Activated CD4-positive, alpha-beta T cell treated with anti-CD3 and anti-CD28 coated beads, Interleukin-2, amount 10 ng/mL, durations not matched to agents 7 days and 5 days (primary cell): Measurements from ENCODE around the gene RAC2. TPM values are rescaled to one million over a fixed set of nuclear protein-coding genes. Genes with fewer than 3 reads are reported as not detected.
A peak's percentile ranks its signal among the peaks of the same experiment; 100 is the strongest.

Experiments
- CTCF ChIA-PET: fragments of 350-600 bp; sonication (Branson Sonifier 250); formaldehyde crosslinking; loops from one replicate; lab custom pipeline; 2021; ENCODE audit warnings: antibody characterized with exemption; lab: Charles Lee
- POLR2A ChIA-PET: fragments of 350-600 bp; sonication (Branson Sonifier 250); formaldehyde crosslinking; loops from one replicate; lab custom pipeline; 2021; ENCODE audit warnings: antibody characterized with exemption; lab: Charles Lee
- DNase-seq: peaks from one replicate; pipeline ENCODE4 v3.0.0-alpha.2; 2020
- H3K27ac Mint-ChIP-seq: one replicate; pipeline ENCODE4 v1.8.0; 2021; ENCODE audit warnings: mild to moderate bottlenecking, moderate library complexity, mixed read lengths
- H3K27me3 Mint-ChIP-seq: one replicate; pipeline ENCODE4 v1.8.0; 2021; ENCODE audit warnings: mixed read lengths
- H3K36me3 Mint-ChIP-seq: one replicate; pipeline ENCODE4 v1.8.0; 2021; ENCODE audit warnings: low read depth, mixed read lengths
- H3K4me1 Mint-ChIP-seq: one replicate; pipeline ENCODE4 v1.8.0; 2021; ENCODE audit warnings: mixed read lengths
- H3K4me3 Mint-ChIP-seq: one replicate; pipeline ENCODE4 v1.8.0; 2021; ENCODE audit warnings: mild to moderate bottlenecking, moderate library complexity, mixed read lengths
- H3K9me3 Mint-ChIP-seq: one replicate; pipeline ENCODE4 v1.8.0; 2021; ENCODE audit warnings: mixed read lengths
- total RNA-seq, 2 experiments: library from RNA; stranded (reverse); gene quantifications; one replicate each; pipeline ENCODE4 v1.2.3, GENCODE V29; 2021

Gene RAC2
- total RNA-seq, 2 experiments from 2014 or later: 1,015 to 1,117 TPM

DNA sequence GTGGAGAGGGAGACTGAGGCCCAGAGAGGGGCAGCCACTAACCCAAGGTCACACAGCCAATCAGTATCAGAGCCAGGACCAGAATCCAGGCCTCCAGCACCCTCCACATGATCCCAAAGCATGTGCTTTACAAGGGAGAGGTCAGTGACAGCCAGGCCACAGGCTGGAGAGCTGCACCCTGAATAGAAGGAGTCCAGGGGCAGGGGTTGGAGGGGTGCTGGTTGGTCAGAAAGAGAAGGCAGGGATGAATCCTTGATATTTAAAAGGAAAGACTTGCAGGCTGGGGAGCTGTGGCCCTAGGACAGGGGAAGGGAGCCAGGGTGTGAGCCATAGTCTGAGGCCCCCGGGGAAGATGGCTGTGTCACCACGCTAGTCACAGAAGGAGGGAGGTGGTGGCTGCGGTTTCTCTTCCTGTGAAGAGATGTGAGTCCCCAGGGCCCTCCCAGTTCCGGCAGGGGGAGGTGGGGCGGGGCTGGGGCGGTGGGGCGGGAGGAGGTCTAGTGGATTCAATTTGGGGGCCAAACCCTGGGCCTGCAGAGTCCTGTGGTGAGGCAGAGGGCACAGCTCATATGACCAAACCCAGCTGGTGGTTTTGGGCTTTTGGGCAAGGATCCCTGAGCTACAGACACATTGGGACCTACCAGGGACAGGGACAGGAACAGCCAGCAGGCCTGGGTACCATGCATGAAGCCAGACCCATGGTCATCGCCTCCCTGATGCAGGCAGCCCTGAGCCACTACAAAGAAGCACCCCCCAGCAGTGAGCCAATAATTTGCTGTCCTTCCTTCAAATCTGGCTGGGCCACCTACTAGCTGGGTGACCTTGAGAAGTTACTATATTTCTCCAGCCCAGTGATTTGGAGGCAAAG, 14.0 kb downstream of the RAC2 start:
- Mint-ChIP-seq H3K27me3 (no peaks in the 10 kb centered on the region), H3K27ac (peak overlapping the region; percentile 100), H3K9me3 (no peaks in the 10 kb centered on the region), H3K36me3 (peaks cover 81% of the 10 kb centered on the region), H3K4me3 (peak overlapping the region; percentile 76), H3K4me1 (peaks cover 92% of the 10 kb centered on the region)
- DNase-seq: peak; percentile 95
- ChIA-PET CTCF (interaction anchor here (0.7 to 7.1 kb wide), 9 partner anchors 8 to 252 kb away, joined by 3 to 80 read pairs (median 4); partner anchors contain the start of gene RAC2), POLR2A (interaction anchor here (0.9 to 2.0 kb wide), 5 partner anchors 11 to 15 kb away, joined by 3 to 5 read pairs (median 4); partner anchors contain the start of gene RAC2)

DNA sequence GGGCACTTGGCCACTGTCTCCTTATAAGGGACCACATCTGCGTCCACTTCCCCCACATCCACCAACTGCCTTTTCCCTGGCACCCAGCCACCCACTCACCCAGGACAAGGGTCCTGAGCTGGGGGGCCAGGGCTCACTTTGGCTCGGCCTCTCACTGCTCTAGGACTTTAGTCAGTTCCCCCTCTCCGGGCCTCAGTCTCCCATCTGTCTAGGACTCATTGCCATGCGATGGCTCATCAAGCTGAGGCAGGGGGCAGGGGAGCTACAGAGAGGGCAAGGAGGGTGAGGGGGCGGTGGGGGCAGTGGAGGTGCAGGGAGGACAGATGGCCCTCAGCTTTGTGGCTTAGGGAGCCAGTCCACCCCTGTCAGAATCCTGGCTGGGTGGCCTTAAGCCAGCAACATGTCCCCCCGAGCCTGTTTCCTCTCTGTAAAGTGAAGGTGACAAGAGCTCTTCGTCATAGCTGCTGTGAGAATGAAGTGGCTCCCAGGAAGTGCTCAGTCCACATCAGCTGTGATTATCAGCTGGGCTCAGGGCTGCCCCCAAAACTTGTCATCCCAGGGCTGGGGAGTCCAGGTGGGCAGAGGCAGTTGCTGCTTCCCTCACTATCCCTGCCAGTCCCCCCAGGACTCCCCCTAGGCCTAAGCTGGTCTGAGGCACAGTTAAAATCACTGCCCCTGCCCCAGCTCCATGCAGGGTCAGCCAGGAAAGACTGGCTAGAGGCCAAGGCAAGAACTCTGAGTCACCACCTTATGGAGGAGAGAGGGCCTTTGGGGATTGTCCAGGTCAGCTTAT, 14.9 kb downstream of the RAC2 start:
- peak overlapping the region; percentile 100 for H3K27ac Mint-ChIP-seq
- peaks cover 2% of the 10 kb centered on the region for H3K9me3 Mint-ChIP-seq
- H3K27me3 Mint-ChIP-seq: no peaks in the 10 kb centered on the region
- peaks cover 81% of the 10 kb centered on the region for H3K36me3 Mint-ChIP-seq
- CTCF ChIA-PET: interaction anchor here (0.7 to 7.1 kb wide), 7 partner anchors 9 to 251 kb away, joined by 3 to 80 read pairs (median 9); partner anchors contain the start of gene RAC2
- peak overlapping the region; percentile 76 for H3K4me3 Mint-ChIP-seq
- peaks cover 92% of the 10 kb centered on the region for H3K4me1 Mint-ChIP-seq
- POLR2A ChIA-PET: interaction anchor here (1.1 kb wide), 2 partner anchors 13 to 15 kb away, joined by 4 to 5 read pairs; partner anchors contain the start of gene RAC2
- peak; percentile 51 for DNase-seq

DNA sequence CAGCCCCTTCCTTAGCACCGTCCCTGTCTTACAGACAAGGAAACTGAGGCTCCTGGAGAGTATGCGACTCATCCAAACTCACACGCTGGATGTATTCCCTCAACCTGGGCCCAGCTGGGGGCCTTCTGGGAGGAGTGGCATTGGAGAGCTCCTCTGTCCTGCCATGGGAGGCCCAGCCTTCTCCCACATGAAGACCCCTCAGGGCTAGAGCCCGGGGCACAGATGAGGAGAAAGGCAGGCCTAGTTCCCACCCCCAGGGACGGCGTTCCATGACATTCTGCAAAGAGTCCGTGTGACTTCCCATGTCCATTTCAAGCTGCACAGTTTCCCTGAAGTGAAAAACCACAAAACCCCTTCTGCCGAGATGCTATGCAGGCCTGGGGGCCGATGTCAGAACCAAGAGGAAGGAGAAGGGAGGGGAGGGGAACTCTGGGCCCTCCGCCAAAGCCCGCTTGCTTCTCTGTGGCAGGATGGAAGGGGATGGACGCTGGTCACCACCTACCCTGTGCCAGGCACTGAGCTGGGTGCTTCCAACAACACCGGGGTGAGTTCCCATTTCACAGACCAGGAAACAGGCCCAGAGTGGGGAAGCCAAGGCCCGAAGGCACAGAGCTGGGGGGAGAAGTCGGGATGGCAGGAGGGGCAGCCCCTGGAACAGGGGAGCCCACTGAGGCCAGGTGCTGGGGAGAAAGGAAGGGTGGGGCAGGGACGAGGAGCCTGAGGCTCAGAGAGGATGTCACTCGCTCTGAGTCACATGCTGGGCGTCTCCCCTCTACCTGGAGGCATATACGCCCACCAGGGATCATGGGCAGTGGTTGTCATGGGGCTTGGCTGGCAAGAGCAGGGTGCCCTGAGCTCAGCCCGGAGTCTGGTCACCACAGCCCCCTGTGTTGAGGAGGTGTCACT, 15.7 kb downstream of the RAC2 start:
- DNase-seq: peak; percentile 61

GRCh38 chr22:37226514-37226913, 17.6 kb downstream of the RAC2 start:
- peak overlapping the region; percentile 95 for H3K27ac Mint-ChIP-seq
- no peaks in the 10 kb centered on the region for H3K27me3 Mint-ChIP-seq
- DNase-seq: no peak
- peaks cover 92% of the 10 kb centered on the region for H3K4me1 Mint-ChIP-seq
- CTCF ChIA-PET: no interaction called here
- no peak overlapping the region for H3K4me3 Mint-ChIP-seq
- POLR2A ChIA-PET: no interaction called here
- H3K36me3 Mint-ChIP-seq: peaks cover 86% of the 10 kb centered on the region
- H3K9me3 Mint-ChIP-seq: peaks cover 12% of the 10 kb centered on the region

More for the DNA sequence above, 15.7 kb downstream of the RAC2 start:
- H3K27me3 Mint-ChIP-seq: no peaks in the 10 kb centered on the region
- POLR2A ChIA-PET: interaction anchor here (0.6 to 0.7 kb wide), 2 partner anchors 10 to 14 kb away, joined by 3 read pairs; no protein-coding TSS in a partner anchor
- CTCF ChIA-PET: interaction anchor here (0.6 to 7.1 kb wide), 6 partner anchors 8 to 141 kb away, joined by 3 to 80 read pairs (median 11); partner anchors contain the start of gene RAC2
- H3K9me3 Mint-ChIP-seq: peaks cover 7% of the 10 kb centered on the region
- H3K27ac Mint-ChIP-seq: peak overlapping the region; percentile 100
- peaks cover 92% of the 10 kb centered on the region for H3K4me1 Mint-ChIP-seq
- peaks cover 81% of the 10 kb centered on the region for H3K36me3 Mint-ChIP-seq
- peak overlapping the region; percentile 76 for H3K4me3 Mint-ChIP-seq

- peaks cover 86% of the 10 kb centered on the region for H3K36me3 Mint-ChIP-seq
- peaks cover 92% of the 10 kb centered on the region for H3K4me1 Mint-ChIP-seq
- peak overlapping the region; percentile 95 for H3K27ac Mint-ChIP-seq
- H3K4me3 Mint-ChIP-seq: no peak overlapping the region
- H3K9me3 Mint-ChIP-seq: peaks cover 16% of the 10 kb centered on the region
- no peak for DNase-seq
- ChIA-PET POLR2A (no interaction called here), CTCF (interaction anchor here (0.5 to 1.7 kb wide), 2 partner anchors 18 to 339 kb away, joined by 3 to 4 read pairs; partner anchors contain the start of gene RAC2)
- no peaks in the 10 kb centered on the region for H3K27me3 Mint-ChIP-seq
Observed at GRCh38 chr22:37226087-37226486, 18.0 kb downstream of the RAC2 start.

DNA sequence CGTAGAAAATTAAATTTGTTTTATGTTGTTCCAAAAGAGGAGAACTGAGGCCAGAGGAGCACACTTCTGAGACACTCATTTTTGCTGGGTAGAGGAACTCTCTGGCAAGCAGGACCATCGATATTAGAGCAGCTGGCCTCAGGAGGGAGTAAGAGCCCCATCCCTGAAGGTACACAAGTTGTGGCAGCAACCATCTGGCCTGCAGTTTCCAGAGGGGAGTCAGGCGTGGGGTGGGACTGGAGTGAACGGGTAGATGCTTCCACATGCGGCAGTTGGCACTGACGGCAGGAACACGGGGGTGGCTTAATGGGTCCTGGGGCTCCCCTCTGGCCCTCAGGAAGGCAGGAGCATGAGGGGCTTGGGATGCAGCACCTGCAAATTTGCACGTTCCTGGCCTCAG, 18.6 kb downstream of the RAC2 start:
- CTCF ChIA-PET: interaction anchor here (0.5 to 1.7 kb wide), 4 partner anchors 19 to 340 kb away, joined by 3 to 4 read pairs (median 4); partner anchors contain the start of gene RAC2
- POLR2A ChIA-PET: no interaction called here
- H3K4me3 Mint-ChIP-seq: no peak overlapping the region

DNA sequence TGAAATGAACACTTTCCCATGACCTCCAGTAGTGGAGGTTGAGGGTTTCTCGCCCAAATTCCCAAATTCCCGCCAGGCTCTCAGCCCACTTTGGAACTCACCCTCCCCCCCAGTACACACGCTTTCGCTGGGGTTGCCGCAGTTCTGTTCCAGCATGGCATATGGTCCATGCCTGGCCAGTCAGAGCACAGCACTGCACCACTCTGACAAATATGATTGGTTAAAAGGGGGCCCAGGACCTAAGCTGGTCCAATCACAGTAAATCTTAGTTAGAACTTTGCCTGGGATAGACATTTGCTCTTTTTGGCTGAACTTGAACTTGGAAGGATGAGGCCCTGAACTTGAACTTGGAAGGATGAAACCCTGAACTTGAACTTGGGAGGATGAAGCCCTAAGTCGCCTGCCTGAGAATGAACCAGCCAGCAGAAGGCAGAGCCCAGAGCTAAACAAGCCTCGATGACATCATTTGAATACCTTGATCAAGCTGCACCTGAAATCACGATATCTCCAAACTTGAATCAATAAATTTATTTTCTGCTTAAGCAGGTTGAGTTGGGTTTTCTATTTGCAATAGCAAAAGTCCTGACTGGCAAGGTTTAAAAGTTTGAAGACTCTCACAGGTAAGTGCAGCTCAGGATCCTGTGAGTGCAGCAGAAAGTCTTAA, 19.2 kb downstream of the RAC2 start:
- DNase-seq: no peak
- Mint-ChIP-seq H3K4me3 (peak overlapping the region; percentile 75), H3K27ac (peak overlapping the region; percentile 95), H3K4me1 (peaks cover 91% of the 10 kb centered on the region), H3K9me3 (peaks cover 22% of the 10 kb centered on the region), H3K27me3 (no peaks in the 10 kb centered on the region), H3K36me3 (peaks cover 86% of the 10 kb centered on the region)
- ChIA-PET CTCF (interaction anchor here (0.8 to 1.7 kb wide), 5 partner anchors 19 to 145 kb away, joined by 3 to 6 read pairs (median 4); partner anchors contain the start of gene RAC2), POLR2A (no interaction called here)

More for the DNA sequence above, 18.6 kb downstream of the RAC2 start:
- no peak for DNase-seq
- Mint-ChIP-seq H3K9me3 (peaks cover 22% of the 10 kb centered on the region), H3K4me1 (peaks cover 92% of the 10 kb centered on the region), H3K27me3 (no peaks in the 10 kb centered on the region), H3K27ac (peak overlapping the region; percentile 95), H3K36me3 (peaks cover 86% of the 10 kb centered on the region)

DNA sequence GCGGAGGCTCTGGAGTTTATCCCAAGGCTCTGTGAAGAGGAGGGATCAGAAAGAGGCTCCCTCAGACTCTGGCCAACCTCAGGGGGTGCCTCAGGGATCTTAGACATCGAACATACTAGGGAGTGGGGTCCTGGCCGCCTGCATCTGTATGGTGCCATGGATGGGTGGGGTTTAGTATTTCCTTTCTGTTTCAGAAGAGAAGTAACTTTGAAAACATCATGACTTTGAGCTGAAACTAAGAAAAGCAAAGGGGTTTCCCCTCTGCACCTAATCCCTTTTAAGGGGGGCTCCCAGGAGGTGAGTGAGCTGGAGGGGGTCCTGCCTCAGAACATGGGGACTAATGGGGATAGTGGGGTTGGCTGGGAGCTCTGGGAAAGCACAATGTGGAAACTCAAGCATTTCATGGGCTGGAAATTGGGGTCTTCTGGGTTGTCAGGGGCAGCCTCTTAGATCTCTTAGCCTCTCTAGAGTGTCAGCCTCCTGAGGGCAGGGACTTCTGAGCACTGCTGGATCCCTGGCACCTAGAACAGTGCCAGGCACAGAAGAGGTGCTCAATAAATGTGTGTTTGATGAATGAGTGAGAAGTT, 20.0 kb downstream of the RAC2 start:
- ChIA-PET CTCF (interaction anchor here (0.7 to 1.3 kb wide), 3 partner anchors 20 to 144 kb away, joined by 3 to 6 read pairs (median 4); partner anchors contain the start of gene RAC2), POLR2A (interaction anchor here (1.0 kb wide), 1 partner anchor 19 kb away, joined by 3 read pairs; no protein-coding TSS in a partner anchor)
- H3K4me1 Mint-ChIP-seq: peaks cover 91% of the 10 kb centered on the region
- H3K9me3 Mint-ChIP-seq: peaks cover 22% of the 10 kb centered on the region
- DNase-seq: peak; percentile 46
- H3K36me3 Mint-ChIP-seq: peaks cover 82% of the 10 kb centered on the region
- peak overlapping the region; percentile 95 for H3K27ac Mint-ChIP-seq
- no peaks in the 10 kb centered on the region for H3K27me3 Mint-ChIP-seq
- peak overlapping the region; percentile 75 for H3K4me3 Mint-ChIP-seq

DNA sequence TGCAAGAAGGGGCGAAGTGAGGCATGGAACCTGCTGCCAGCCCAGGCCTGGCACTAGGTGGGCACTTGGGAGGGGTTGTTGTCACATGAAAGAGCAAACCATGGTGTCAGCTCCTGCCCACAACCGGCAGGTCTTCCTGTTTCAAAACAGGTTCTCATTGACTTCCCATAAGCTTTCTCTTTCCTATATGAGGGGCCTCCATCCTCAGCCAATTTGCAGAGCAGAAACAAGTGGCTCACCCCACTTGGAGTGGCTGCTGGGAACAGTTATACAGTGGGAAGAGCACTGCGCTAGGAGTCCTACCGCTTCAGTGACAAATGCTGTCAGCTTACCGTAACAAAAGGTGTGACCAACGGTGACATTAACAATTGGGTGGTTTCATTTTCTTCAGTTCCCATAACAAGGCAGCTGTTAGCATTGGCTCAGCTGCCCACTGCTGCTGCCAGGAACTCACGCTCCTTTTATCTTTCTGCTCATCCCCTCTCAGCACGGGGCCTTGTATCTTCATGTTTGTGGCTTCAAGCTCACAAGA, 21.6 kb downstream of the RAC2 start:
- H3K4me1 Mint-ChIP-seq: peaks cover 91% of the 10 kb centered on the region
- CTCF ChIA-PET: interaction anchor here (0.6 to 1.0 kb wide), 4 partner anchors 23 to 117 kb away, joined by 3 to 4 read pairs (median 4); no protein-coding TSS in a partner anchor
- peaks cover 22% of the 10 kb centered on the region for H3K9me3 Mint-ChIP-seq
- no peaks in the 10 kb centered on the region for H3K27me3 Mint-ChIP-seq
- peak; percentile 72 for DNase-seq
- peak overlapping the region; percentile 75 for H3K4me3 Mint-ChIP-seq
- peak overlapping the region; percentile 95 for H3K27ac Mint-ChIP-seq
- peaks cover 79% of the 10 kb centered on the region for H3K36me3 Mint-ChIP-seq
- POLR2A ChIA-PET: interaction anchor here (0.6 to 1.2 kb wide), 5 partner anchors 10 to 32 kb away, joined by 3 to 4 read pairs (median 4); partner anchors contain the start of gene RAC2
